ENCODE measurements around the gene NSMF.

Gene NSMF

GRCh38 chr9:137421838-137422603 is 37.1 kb downstream of the NSMF start:
- Histone ChIP-seq H4K20me1 (ENCODE audit: insufficient read depth, low read length) (peaks cover 3% of the 10 kb centered on the region; the same call in 1 of the 2 replicates), H3K4me3 (ENCODE audit: low read length) (peak overlapping the region; percentile 88), H3K9me3 (ENCODE audit: insufficient read depth, low read length) (no peaks in the 10 kb centered on the region), H3K27ac (ENCODE audit: low read length) (no peak overlapping the region), H3K4me1 (ENCODE audit: low read length) (peaks cover 19% of the 10 kb centered on the region), H3K27me3 (ENCODE audit: low read depth, low read length) (no peaks in the 10 kb centered on the region), H3K4me2 (ENCODE audit: low read length) (peak overlapping the region; percentile 75), H2AFZ (ENCODE audit: low read depth, low read length) (peak overlapping the region; percentile 31), H3K36me3 (replicated peaks; ENCODE audit: low read depth, low read length) (no peaks in the 10 kb centered on the region), H3K79me2 (ENCODE audit: low read length) (peaks cover 15% of the 10 kb centered on the region), H3K9ac (ENCODE audit: low read length) (peak overlapping the region; percentile 73)
- TF ChIP-seq CTCF (IDR thresholded peaks at IDR 0.05; ENCODE audit: low read depth, low read length) (no peak), EZH2phosphoT487 (IDR thresholded peaks at IDR 0.05; ENCODE audit: low read depth) (no peak)

- Histone ChIP-seq H4K20me1 (ENCODE audit: insufficient read depth, low read length) (peaks cover 7% of the 10 kb centered on the region; the same call in 1 of the 2 replicates), H3K27me3 (ENCODE audit: low read depth, low read length) (no peaks in the 10 kb centered on the region), H3K4me2 (ENCODE audit: low read length) (no peak overlapping the region), H3K9ac (ENCODE audit: low read length) (no peak overlapping the region), H3K9me3 (ENCODE audit: insufficient read depth, low read length) (no peaks in the 10 kb centered on the region), H3K4me3 (ENCODE audit: low read length) (no peak overlapping the region), H3K36me3 (replicated peaks; ENCODE audit: low read depth, low read length) (no peaks in the 10 kb centered on the region), H3K4me1 (ENCODE audit: low read length) (peaks cover 5% of the 10 kb centered on the region), H3K27ac (ENCODE audit: low read length) (no peak overlapping the region), H3K79me2 (ENCODE audit: low read length) (peaks cover 12% of the 10 kb centered on the region), H2AFZ (ENCODE audit: low read depth, low read length) (no peak overlapping the region)
- TF ChIP-seq CTCF (IDR thresholded peaks at IDR 0.05; ENCODE audit: low read depth, low read length) (no peak), EZH2phosphoT487 (IDR thresholded peaks at IDR 0.05; ENCODE audit: low read depth) (no peak)
Observed at GRCh38 chr9:137417161-137418021, 41.7 kb downstream of the NSMF start.

- Histone ChIP-seq H2AFZ (ENCODE audit: low read depth, low read length) (no peak overlapping the region), H4K20me1 (ENCODE audit: insufficient read depth, low read length) (peaks cover 7% of the 10 kb centered on the region; the same call in 1 of the 2 replicates), H3K9me3 (ENCODE audit: insufficient read depth, low read length) (no peaks in the 10 kb centered on the region), H3K4me3 (ENCODE audit: low read length) (no peak overlapping the region), H3K36me3 (replicated peaks; ENCODE audit: low read depth, low read length) (no peaks in the 10 kb centered on the region), H3K4me1 (ENCODE audit: low read length) (peaks cover 9% of the 10 kb centered on the region), H3K79me2 (ENCODE audit: low read length) (peaks cover 5% of the 10 kb centered on the region), H3K27ac (ENCODE audit: low read length) (no peak overlapping the region), H3K27me3 (ENCODE audit: low read depth, low read length) (no peaks in the 10 kb centered on the region), H3K4me2 (ENCODE audit: low read length) (no peak overlapping the region), H3K9ac (ENCODE audit: low read length) (no peak overlapping the region)
- TF ChIP-seq EZH2phosphoT487 (IDR thresholded peaks at IDR 0.05; ENCODE audit: low read depth) (no peak), CTCF (IDR thresholded peaks at IDR 0.05; ENCODE audit: low read depth, low read length) (no peak)
Observed at GRCh38 chr9:137416563-137417151, 42.5 kb downstream of the NSMF start.
